Spleen (tissue), 11 donors: Measurements from ENCODE around the gene XIRP1. TPM values are rescaled to one million over a fixed set of nuclear protein-coding genes. Genes with fewer than 3 reads are reported as not detected.
A peak's percentile ranks its signal among the peaks of the same experiment; 100 is the strongest.

Source experiments
- DNase-seq: peaks from one replicate; pipeline ENCODE4 v3.0.0-alpha.2; 2020
- H3K27ac ChIP-seq, 8 donors: fragments of 200-600 bp; sonication (generic) in 7 of 8; 1 replicate in 4 of 8; 2 replicates in 4 of 8; pipeline versions ENCODE4 v1.5.0 to v1.8.0; 2016 to 2021; ENCODE audit warnings: inconsistent platforms in 4 of 8, mild to moderate bottlenecking in 4 of 8, moderate library complexity in 1 of 8
- H3K27me3 ChIP-seq, 7 donors: fragments of 200-600 bp; sonication (generic) in 6 of 7; replicated peaks in 1 of 7; 1 replicate in 4 of 7; 2 replicates in 3 of 7; pipeline versions ENCODE4 v1.5.0 to v1.8.0; 2016 to 2021; ENCODE audit warnings: inconsistent platforms in 3 of 7, mild to moderate bottlenecking in 1 of 7
- H3K36me3 ChIP-seq, 6 donors: fragments of 200-600 bp; sonication (generic) in 5 of 6; 1 replicate in 4 of 6; 2 replicates in 2 of 6; pipeline versions ENCODE4 v1.5.0 to v1.8.0; 2016 to 2021; ENCODE audit warnings: inconsistent platforms in 2 of 6
- H3K4me1 ChIP-seq, 6 donors: fragments of 200-600 bp; sonication (generic) in 5 of 6; 1 replicate in 3 of 6; 2 replicates in 3 of 6; pipeline versions ENCODE4 v1.5.0 to v1.8.0; 2016 to 2021; ENCODE audit warnings: inconsistent platforms in 3 of 6
- H3K4me3 ChIP-seq, 8 donors: fragments of 200-600 bp; sonication (generic) in 7 of 8; 1 replicate in 4 of 8; 2 replicates in 4 of 8; pipeline versions ENCODE4 v1.5.0 to v1.8.0; 2016 to 2021; ENCODE audit warnings: inconsistent platforms in 4 of 8, mild to moderate bottlenecking in 4 of 8, moderate library complexity in 2 of 8
- H3K9me3 ChIP-seq, 8 donors: fragments of 200-600 bp; sonication (generic) in 7 of 8; 1 replicate in 4 of 8; 2 replicates in 4 of 8; pipeline versions ENCODE4 v1.5.0 to v1.8.0; 2016 to 2021; ENCODE audit warnings: inconsistent platforms in 4 of 8
- CTCF ChIP-seq, 11 experiments: fragments of 200-600 bp in 7 of 11; fragments of 450-650 bp in 4 of 11; sonication (generic) in 4 of 11; IDR thresholded peaks in 8 of 11; conservative IDR thresholded peaks in 3 of 11; 1 replicate in 7 of 11; 2 replicates in 4 of 11; pipeline versions ENCODE4 v1.4.0 to v1.8.0; 2016 to 2021; ENCODE audit warnings: antibody characterized with exemption in 11 of 11, inconsistent platforms in 4 of 11, mild to moderate bottlenecking in 1 of 11
- POLR2A ChIP-seq, 3 donors: fragments of 450-650 bp; IDR thresholded peaks; one replicate each; pipeline ENCODE4 v1.5.1; 2017; ENCODE audit warnings: antibody characterized with exemption in 3 of 3, mild to moderate bottlenecking in 1 of 3
- POLR2AphosphoS5 ChIP-seq, 3 donors: sonication (generic); formaldehyde crosslinking; IDR thresholded peaks; one replicate each; pipeline ENCODE4 v1.5.1; 2017; ENCODE audit warnings: antibody characterized with exemption in 3 of 3
- WGBS, 5 donors: extraction: QIAGEN DNeasy Blood & Tissue Kit in 3 of 5; methylation state at CpG; one replicate each; pipeline versions ENCODE4 v1.1.5 to v1.1.7; 2013 to 2018; 5-methylcytosine and 5-hydroxymethylcytosine counted together
- intact Hi-C: fragments of 100-400 bp; cut with DNase I; formaldehyde crosslinking; loops from one replicate; pipeline ENCODE4 v1.15.0; 2023; ENCODE audit warnings: low total_unique reads
- polyA plus RNA-seq, 3 donors: library from polyadenylated mRNA; stranded (reverse); fragments of 200-250 nt; gene quantifications; one replicate each; pipeline ENCODE4 v1.2.1, GENCODE V29; 2013
- total RNA-seq, 7 donors: library from RNA; depleted of rRNA in 3 of 7; stranded (reverse); fragments of >200 nt in 3 of 7; fragmentation: NEBNext Ultra II Directional in 4 of 7; extraction: Animal tissue kit (Norgen Biotek cat#: 25700) in 4 of 7; gene quantifications; one replicate each; pipeline versions ENCODE4 v1.1.0 to v1.2.1, GENCODE V29; 2016 to 2021
- donor health status: healthy with polysubstance abuse.
- donor health status: DM: no; HTN: no; CAD: no; lungs with moderate emphysema.
- donor health status: DM: no; HTN: no; CAD: no.
- donor health status: Bipolar disorder and iron deficiency.
- donor health status: healthy.
- donor health status: DM: no; HTN: no; CAD: no.
- donor health status: DM: yes; HTN: yes; CAD: no.

Gene XIRP1
- total and polyA plus RNA-seq, 10 donors: 0.06 to 0.70 (median 0.27) TPM; not detected in 3

- no peak for DNase-seq
- no peaks in the 10 kb centered on the region for H3K9me3 ChIP-seq
- 86 to 96% (median 95%) methylated on average over 5 to 7 of the region's 7 CpGs for WGBS, 5 donors
- no peaks in the 10 kb centered on the region for H3K27me3 ChIP-seq
- H3K4me3 ChIP-seq: no peak overlapping the region
- peaks cover 35 to 75% (median 53%) of the 10 kb centered on the region in 6 donors for H3K4me1 ChIP-seq
- H3K36me3 ChIP-seq: peaks cover 5 to 80% (median 23%) of the 10 kb centered on the region in 6 donors
- intact Hi-C loops: no loop called here
- TF ChIP-seq CTCF (IDR thresholded peaks at IDR 0.05 in 8 of 11, conservative IDR thresholded peaks at IDR 0.05 in 3 of 11): no peak
- H3K27ac ChIP-seq: no peak overlapping the region
Observed at GRCh38 chr3:39138804-39139415, 53.5 kb downstream of the XIRP1 start.

GRCh38 chr3:39137991-39138803, 54.2 kb downstream of the XIRP1 start:
- intact Hi-C loops: no loop called here
- 92 to 98% (median 97%) methylated on average over 8 to 10 of the region's 10 CpGs for WGBS, 5 donors
- Histone ChIP-seq H3K27ac (no peak overlapping the region), H3K9me3 (no peaks in the 10 kb centered on the region), H3K4me3 (no peak overlapping the region), H3K4me1 (peaks cover 35 to 73% (median 47%) of the 10 kb centered on the region in 6 donors), H3K36me3 (peaks cover under 1 to 77% (median 16%) of the 10 kb centered on the region in 6 donors), H3K27me3 (no peaks in the 10 kb centered on the region)
- no peak for TF ChIP-seq CTCF (IDR thresholded peaks at IDR 0.05 in 8 of 11, conservative IDR thresholded peaks at IDR 0.05 in 3 of 11)
- TF ChIP-seq POLR2AphosphoS5 (IDR thresholded peaks at IDR 0.05): peak in 2 of 3 donors; percentile 35 to 41
- no peak for DNase-seq

- Histone ChIP-seq H3K4me1 (peaks cover 29 to 66% (median 42%) of the 10 kb centered on the region in 6 donors), H3K27me3 (no peaks in the 10 kb centered on the region), H3K36me3 (peaks cover 0 to 70% (median 9%) of the 10 kb centered on the region in 6 donors), H3K9me3 (no peaks in the 10 kb centered on the region), H3K27ac (no peak overlapping the region), H3K4me3 (no peak overlapping the region)
- WGBS, 5 donors: 95 to 97% (median 96%) methylated on average over 13 to 18 of the region's 18 CpGs
- DNase-seq: no peak
- intact Hi-C loops: no loop called here
- TF ChIP-seq POLR2AphosphoS5 (IDR thresholded peaks at IDR 0.05): peak in 1 of 3 donors; percentile 28
- TF ChIP-seq CTCF (IDR thresholded peaks at IDR 0.05 in 8 of 11, conservative IDR thresholded peaks at IDR 0.05 in 3 of 11): no peak
- TF ChIP-seq POLR2A (IDR thresholded peaks at IDR 0.05): no peak
Observed at GRCh38 chr3:39137435-39137936, 54.9 kb downstream of the XIRP1 start.
